ENCODE measurements around the gene RNF135.

- TF ChIP-seq, protein P1, sequence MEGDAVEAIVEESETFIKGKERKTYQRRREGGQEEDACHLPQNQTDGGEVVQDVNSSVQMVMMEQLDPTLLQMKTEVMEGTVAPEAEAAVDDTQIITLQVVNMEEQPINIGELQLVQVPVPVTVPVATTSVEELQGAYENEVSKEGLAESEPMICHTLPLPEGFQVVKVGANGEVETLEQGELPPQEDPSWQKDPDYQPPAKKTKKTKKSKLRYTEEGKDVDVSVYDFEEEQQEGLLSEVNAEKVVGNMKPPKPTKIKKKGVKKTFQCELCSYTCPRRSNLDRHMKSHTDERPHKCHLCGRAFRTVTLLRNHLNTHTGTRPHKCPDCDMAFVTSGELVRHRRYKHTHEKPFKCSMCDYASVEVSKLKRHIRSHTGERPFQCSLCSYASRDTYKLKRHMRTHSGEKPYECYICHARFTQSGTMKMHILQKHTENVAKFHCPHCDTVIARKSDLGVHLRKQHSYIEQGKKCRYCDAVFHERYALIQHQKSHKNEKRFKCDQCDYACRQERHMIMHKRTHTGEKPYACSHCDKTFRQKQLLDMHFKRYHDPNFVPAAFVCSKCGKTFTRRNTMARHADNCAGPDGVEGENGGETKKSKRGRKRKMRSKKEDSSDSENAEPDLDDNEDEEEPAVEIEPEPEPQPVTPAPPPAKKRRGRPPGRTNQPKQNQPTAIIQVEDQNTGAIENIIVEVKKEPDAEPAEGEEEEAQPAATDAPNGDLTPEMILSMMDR (conservative IDR thresholded peaks at IDR 0.05) = no peak
- no peak for TF ChIP-seq EZH2 (IDR thresholded peaks at IDR 0.05; ENCODE audit: low read depth)
Measured at GRCh38 chr17:30997270-30997669, 26.4 kb downstream of the RNF135 start.
